Fibroblast of mammary gland (primary cell): ENCODE measurements around the gene WDFY3.

ENCODE experiments used
- DNase-seq: peaks from one replicate; pipeline ENCODE4 v3.0.0-alpha.2; 2010; ENCODE audit warnings: low read depth
- H3K4me3 ChIP-seq: 2 replicates; pipeline ENCODE4 v1.5.1; 2011; ENCODE audit warnings: low read depth, mild to moderate bottlenecking, low read length, moderate library complexity; ENCODE audit not compliant: control insufficient read depth
- TF ChIP-seq, protein P1 (sequence below): conservative IDR thresholded peaks from 2 replicates; pipeline ENCODE4 v1.5.1; 2011; ENCODE audit warnings: low read depth, low read length, inconsistent platforms; ENCODE audit not compliant: control insufficient read depth, insufficient read depth

Gene WDFY3

DNA sequence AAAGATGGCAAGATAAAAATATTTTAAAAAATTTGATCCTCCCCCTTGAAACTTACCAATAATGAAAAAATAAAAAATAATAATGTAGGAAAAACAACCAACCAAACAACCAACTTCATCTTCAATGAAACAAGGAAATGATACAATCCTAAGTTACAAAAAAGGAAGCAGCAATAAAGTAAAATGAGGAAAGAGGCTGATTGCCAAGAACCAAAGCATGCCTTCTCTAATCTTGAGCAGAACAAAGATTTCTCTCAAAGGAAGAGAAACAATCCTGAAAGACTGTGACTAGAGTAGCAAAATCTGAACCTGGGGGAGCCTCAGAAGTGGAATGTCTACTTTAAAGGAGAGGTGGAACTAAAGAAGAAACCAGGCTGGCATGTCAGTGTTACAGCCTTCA, 10.9 kb upstream of the WDFY3 start:
- H3K4me3 ChIP-seq: no peak overlapping the region
- DNase-seq: no peak
- TF ChIP-seq, protein P1, sequence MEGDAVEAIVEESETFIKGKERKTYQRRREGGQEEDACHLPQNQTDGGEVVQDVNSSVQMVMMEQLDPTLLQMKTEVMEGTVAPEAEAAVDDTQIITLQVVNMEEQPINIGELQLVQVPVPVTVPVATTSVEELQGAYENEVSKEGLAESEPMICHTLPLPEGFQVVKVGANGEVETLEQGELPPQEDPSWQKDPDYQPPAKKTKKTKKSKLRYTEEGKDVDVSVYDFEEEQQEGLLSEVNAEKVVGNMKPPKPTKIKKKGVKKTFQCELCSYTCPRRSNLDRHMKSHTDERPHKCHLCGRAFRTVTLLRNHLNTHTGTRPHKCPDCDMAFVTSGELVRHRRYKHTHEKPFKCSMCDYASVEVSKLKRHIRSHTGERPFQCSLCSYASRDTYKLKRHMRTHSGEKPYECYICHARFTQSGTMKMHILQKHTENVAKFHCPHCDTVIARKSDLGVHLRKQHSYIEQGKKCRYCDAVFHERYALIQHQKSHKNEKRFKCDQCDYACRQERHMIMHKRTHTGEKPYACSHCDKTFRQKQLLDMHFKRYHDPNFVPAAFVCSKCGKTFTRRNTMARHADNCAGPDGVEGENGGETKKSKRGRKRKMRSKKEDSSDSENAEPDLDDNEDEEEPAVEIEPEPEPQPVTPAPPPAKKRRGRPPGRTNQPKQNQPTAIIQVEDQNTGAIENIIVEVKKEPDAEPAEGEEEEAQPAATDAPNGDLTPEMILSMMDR: no peak

DNA sequence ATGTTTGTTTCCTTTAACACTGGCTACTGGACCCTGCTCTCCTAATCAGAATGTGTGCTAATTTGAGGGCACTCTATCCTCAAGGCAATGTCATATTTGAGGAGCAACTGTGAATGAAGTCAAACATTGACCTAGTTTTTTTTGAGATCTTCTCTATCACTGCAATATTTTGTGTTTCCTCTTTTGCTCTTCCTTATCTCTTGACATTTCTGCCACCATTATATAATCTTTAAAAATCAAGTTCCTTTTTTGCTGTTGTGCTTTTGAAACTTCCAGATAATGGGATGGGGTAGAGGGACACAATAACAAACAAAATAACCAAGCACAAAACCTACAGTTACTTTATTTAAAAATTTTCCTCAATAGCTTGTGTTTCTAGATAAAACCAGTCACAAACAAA, 7.4 kb upstream of the WDFY3 start:
- H3K4me3 ChIP-seq: no peak overlapping the region
- DNase-seq: no peak
- TF ChIP-seq, protein P1: no peak

GRCh38 chr4:84971319-84971932, 4.9 kb upstream of the WDFY3 start:
- TF ChIP-seq, protein P1: peak; percentile 48
- peak; percentile 77 for DNase-seq
- no peak overlapping the region for H3K4me3 ChIP-seq

DNA sequence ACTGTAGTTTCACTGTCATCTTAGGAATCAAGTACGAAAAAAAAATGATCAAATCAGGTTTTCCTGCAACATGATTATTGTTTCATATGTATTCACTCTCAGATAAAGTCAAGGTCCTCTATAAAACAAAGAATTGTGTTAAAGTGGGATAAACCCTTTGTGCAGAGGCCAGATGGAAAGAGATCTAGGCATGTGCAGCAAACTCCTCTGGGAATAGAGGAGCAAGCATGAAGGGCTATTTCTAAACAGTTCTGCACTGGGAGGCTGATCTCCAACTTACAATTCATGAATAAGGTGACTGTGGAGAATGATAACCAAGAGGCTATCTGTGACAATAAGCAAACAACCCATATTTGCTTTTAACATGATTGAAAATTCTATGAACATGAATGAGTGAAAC, 2.4 kb upstream of the WDFY3 start:
- H3K4me3 ChIP-seq: no peak overlapping the region
- DNase-seq: peak; percentile 14
- TF ChIP-seq, protein P1: no peak

- peak overlapping the region; percentile 75 for H3K4me3 ChIP-seq
- DNase-seq: peak; percentile 66
- TF ChIP-seq, protein P1: no peak
Observed at GRCh38 chr4:84967243-84967690, 777 bp upstream of the WDFY3 start.

- peak; percentile 32 for DNase-seq
- H3K4me3 ChIP-seq: peak overlapping the region; percentile 75
- TF ChIP-seq, protein P1: no peak
Observed at GRCh38 chr4:84965553-84966381, 723 bp downstream of the WDFY3 start.
